ENCODE results near the gene GABRB1. TPM values are rescaled to one million over a fixed set of nuclear protein-coding genes. Genes with fewer than 3 reads are reported as not detected.

Gene GABRB1
- total and polyA plus RNA-seq, 2 of the 8 experiments (the other 6 are each of a cell fraction or from before 2014, with no cell fraction given), result 0.22 to 0.38 TPM

DNA sequence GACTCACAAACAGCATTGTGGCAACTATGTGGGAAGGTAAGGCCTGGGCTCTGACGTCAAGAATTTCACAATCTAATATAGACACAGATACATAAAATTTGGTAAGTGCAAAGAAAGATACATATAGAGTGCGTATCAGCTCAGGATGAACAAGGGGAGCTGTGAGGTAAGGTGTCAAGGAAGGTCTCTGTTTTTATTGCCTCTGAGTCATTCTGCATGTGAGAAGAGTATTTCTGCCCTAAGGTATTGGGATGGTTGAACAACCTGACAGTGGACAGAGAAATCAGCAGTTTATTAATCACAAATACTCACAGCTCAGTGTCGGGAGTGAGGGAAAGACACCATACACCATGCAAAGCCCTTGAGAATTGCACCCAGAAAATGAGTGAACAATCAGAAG is 342.3 kb downstream of the GABRB1 start (continued):
- TF ChIP-seq, protein P1, sequence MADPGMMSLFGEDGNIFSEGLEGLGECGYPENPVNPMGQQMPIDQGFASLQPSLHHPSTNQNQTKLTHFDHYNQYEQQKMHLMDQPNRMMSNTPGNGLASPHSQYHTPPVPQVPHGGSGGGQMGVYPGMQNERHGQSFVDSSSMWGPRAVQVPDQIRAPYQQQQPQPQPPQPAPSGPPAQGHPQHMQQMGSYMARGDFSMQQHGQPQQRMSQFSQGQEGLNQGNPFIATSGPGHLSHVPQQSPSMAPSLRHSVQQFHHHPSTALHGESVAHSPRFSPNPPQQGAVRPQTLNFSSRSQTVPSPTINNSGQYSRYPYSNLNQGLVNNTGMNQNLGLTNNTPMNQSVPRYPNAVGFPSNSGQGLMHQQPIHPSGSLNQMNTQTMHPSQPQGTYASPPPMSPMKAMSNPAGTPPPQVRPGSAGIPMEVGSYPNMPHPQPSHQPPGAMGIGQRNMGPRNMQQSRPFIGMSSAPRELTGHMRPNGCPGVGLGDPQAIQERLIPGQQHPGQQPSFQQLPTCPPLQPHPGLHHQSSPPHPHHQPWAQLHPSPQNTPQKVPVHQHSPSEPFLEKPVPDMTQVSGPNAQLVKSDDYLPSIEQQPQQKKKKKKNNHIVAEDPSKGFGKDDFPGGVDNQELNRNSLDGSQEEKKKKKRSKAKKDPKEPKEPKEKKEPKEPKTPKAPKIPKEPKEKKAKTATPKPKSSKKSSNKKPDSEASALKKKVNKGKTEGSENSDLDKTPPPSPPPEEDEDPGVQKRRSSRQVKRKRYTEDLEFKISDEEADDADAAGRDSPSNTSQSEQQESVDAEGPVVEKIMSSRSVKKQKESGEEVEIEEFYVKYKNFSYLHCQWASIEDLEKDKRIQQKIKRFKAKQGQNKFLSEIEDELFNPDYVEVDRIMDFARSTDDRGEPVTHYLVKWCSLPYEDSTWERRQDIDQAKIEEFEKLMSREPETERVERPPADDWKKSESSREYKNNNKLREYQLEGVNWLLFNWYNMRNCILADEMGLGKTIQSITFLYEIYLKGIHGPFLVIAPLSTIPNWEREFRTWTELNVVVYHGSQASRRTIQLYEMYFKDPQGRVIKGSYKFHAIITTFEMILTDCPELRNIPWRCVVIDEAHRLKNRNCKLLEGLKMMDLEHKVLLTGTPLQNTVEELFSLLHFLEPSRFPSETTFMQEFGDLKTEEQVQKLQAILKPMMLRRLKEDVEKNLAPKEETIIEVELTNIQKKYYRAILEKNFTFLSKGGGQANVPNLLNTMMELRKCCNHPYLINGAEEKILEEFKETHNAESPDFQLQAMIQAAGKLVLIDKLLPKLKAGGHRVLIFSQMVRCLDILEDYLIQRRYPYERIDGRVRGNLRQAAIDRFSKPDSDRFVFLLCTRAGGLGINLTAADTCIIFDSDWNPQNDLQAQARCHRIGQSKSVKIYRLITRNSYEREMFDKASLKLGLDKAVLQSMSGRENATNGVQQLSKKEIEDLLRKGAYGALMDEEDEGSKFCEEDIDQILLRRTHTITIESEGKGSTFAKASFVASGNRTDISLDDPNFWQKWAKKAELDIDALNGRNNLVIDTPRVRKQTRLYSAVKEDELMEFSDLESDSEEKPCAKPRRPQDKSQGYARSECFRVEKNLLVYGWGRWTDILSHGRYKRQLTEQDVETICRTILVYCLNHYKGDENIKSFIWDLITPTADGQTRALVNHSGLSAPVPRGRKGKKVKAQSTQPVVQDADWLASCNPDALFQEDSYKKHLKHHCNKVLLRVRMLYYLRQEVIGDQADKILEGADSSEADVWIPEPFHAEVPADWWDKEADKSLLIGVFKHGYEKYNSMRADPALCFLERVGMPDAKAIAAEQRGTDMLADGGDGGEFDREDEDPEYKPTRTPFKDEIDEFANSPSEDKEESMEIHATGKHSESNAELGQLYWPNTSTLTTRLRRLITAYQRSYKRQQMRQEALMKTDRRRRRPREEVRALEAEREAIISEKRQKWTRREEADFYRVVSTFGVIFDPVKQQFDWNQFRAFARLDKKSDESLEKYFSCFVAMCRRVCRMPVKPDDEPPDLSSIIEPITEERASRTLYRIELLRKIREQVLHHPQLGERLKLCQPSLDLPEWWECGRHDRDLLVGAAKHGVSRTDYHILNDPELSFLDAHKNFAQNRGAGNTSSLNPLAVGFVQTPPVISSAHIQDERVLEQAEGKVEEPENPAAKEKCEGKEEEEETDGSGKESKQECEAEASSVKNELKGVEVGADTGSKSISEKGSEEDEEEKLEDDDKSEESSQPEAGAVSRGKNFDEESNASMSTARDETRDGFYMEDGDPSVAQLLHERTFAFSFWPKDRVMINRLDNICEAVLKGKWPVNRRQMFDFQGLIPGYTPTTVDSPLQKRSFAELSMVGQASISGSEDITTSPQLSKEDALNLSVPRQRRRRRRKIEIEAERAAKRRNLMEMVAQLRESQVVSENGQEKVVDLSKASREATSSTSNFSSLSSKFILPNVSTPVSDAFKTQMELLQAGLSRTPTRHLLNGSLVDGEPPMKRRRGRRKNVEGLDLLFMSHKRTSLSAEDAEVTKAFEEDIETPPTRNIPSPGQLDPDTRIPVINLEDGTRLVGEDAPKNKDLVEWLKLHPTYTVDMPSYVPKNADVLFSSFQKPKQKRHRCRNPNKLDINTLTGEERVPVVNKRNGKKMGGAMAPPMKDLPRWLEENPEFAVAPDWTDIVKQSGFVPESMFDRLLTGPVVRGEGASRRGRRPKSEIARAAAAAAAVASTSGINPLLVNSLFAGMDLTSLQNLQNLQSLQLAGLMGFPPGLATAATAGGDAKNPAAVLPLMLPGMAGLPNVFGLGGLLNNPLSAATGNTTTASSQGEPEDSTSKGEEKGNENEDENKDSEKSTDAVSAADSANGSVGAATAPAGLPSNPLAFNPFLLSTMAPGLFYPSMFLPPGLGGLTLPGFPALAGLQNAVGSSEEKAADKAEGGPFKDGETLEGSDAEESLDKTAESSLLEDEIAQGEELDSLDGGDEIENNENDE (IDR thresholded peaks at IDR 0.05; ENCODE audit: insufficient replicate concordance, low read length), result no peak
- TF ChIP-seq CHD2 (IDR thresholded peaks at IDR 0.05; ENCODE audit: low read length) (no peak), RAD21 (IDR thresholded peaks at IDR 0.05 in 1 of 2, conservative IDR thresholded peaks at IDR 0.05 in 1 of 2; ENCODE audit: low read depth in 2 of 2, low read length in 2 of 2) (no peak), CREB1 (IDR thresholded peaks at IDR 0.05) (no peak), BACH1 (IDR thresholded peaks at IDR 0.05; ENCODE audit: low read length) (no peak), JUND (IDR thresholded peaks at IDR 0.05; ENCODE audit: low read length) (no peak), GABPA (IDR thresholded peaks at IDR 0.05; ENCODE audit: borderline replicate concordance, insufficient read depth, low read length) (no peak), TBP (IDR thresholded peaks at IDR 0.05; ENCODE audit: low read depth, low read length) (no peak)
- TF ChIP-seq, protein P2, sequence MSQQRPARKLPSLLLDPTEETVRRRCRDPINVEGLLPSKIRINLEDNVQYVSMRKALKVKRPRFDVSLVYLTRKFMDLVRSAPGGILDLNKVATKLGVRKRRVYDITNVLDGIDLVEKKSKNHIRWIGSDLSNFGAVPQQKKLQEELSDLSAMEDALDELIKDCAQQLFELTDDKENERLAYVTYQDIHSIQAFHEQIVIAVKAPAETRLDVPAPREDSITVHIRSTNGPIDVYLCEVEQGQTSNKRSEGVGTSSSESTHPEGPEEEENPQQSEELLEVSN (IDR thresholded peaks at IDR 0.05), result no peak
- TF ChIP-seq, protein P3, sequence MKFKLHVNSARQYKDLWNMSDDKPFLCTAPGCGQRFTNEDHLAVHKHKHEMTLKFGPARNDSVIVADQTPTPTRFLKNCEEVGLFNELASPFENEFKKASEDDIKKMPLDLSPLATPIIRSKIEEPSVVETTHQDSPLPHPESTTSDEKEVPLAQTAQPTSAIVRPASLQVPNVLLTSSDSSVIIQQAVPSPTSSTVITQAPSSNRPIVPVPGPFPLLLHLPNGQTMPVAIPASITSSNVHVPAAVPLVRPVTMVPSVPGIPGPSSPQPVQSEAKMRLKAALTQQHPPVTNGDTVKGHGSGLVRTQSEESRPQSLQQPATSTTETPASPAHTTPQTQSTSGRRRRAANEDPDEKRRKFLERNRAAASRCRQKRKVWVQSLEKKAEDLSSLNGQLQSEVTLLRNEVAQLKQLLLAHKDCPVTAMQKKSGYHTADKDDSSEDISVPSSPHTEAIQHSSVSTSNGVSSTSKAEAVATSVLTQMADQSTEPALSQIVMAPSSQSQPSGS (IDR thresholded peaks at IDR 0.05; ENCODE audit: low read length), result no peak

Data from H1 (cell line).